GM21786 (cell line): ENCODE results near the gene SFTA2.
"Not testable (repeated sequence)": the region's sequence is repeated elsewhere in the genome, so short reads cannot be mapped to it uniquely, and the experiment has no call there.

Source experiments
- ATAC-seq: cut with Tn5 transposase; IDR thresholded peaks from one replicate; pipeline ENCODE4 v1.9.1; 2021; ENCODE audit not compliant: unreplicated experiment

The SFTA2 gene

DNA sequence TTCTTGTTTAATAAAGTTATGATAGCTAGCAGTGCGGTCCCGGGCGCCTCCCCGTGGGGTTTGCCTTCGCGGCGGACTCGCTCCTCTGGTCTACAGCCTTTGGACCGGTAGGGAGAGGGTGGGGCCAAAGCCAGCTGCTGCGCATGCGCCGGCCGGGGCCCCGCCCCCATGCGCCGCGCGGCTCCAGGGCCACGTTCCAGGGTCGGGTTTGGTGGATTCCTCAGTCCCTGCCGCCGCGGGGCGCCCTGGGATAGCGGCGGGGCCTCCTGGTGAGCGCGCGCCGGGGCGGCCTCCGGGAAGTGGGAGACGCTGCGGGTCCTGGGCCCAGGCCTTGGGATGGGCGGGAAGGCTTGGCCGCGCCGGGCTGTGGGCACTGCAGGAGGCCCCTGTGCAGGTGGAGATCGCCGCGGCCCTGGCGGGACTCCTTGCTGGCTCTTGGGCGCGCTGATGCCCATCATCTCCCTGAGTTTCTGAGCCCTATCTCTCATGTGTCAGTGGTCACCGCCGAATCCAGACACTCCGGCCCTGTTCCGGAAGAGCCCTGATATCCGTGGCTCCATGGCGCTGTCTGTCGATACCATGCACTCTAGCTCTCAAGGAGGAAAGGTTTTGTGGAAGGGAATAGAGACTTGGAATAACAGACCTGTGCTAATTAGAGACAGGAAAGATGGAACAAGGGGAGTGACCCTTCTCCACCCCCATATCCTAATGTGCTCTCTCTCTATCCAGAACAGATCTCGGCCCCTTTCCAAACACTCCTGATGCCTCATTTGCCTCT is 17.7 kb downstream of the SFTA2 start, which contains the start of gene VARS2:
Gene VARS2, plus strand, starts transcription at position 163 of the 778 bp plus-strand sequence. Its CDS starts 599 bp downstream, at position 762.
- ATAC-seq: peak; percentile 90

DNA sequence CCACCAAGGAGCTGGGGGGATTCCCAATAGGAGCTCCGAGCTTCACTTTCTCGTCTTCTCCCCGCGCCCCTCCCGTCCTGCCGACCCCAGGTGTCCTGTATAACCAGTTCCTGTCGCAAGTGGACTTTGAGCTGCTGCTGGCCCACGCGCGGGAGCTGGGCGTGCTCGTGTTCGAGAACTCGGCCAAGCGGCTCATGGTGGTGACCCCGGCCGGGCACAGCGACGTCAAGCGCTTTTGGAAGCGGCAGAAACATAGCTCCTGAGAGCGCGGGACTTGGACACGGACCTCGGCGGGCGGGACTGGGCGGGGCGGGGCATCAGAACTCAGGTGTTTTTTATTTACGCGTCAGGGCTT is 18.3 kb downstream of the SFTA2 start:
- ATAC-seq: no peak

DNA sequence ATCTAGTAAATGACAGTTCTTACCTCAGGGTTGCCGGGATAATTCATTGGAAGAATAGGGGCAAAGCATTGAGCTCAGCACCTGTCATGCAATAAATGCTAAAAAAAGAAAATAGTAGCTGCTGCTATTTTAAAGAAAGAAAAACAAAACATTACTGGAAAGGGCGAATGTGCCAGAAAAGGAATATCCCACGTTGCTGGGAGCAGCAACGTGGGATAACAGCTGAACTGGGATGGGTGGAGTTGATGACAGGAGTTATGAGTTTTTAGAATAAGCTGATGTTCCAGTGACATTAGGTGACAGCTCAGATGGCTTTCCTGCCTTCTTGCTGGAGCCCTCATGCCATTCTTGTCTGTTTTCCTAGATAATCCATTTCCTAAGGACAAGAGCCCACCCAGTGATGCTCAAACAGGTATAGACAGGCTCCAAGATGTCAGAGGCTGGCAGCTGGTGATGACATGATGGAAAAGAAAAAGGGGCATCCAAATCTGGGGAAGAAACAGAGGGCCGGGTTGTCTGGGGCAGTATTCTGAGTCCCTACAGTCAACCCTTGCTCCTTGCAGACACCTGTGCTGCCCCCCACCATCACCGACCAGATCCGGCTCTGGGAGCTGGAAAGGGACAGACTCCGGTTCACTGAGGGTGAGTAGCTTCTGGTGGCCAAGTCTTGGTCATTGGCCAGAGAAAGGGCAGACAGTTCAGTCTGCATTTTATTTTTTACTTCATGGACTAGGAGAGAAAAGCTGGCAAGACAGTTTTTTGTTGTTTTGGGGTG is 19.0 kb downstream of the SFTA2 start:
- no peak for ATAC-seq

DNA sequence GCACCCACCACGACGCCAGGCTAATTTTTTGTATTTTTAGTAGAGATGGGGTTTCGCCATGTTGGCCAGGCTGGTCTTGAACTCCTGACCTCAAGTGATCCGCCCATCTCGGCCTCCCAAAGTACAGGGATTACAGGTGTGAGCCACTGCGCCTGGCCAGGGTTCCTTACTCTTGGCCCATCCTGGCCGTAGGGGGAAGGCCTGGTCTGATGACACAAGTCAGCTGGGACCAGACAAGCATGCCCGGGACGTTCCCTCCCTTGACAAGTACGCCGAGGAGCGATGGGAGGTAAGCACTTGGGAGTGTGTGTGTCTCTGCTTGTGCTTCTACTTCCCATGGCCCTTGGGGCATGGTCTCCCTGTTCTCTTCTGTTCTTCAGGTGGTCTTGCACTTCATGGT is 21.5 kb downstream of the SFTA2 start:
- not testable (repeated sequence) for ATAC-seq

DNA sequence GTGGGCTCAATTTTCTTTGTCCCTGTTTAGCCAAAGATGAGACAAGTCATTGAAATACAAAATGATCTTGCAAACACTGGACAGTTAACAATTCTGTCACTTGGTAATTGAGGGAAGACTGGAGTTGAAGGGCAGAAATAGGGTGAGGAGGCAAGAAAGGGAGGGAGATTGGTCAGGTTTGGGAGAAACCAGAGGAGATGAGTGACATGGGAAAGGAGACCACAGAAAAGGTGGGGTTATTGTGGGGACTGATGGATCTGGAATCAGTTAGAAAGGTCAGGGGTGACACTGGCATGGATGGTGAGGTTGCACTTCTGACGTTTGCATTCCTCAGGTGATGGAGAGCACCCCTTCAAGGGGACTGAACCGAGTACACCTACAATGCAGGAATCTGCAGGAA is 23.3 kb downstream of the SFTA2 start:
- ATAC-seq: no peak

DNA sequence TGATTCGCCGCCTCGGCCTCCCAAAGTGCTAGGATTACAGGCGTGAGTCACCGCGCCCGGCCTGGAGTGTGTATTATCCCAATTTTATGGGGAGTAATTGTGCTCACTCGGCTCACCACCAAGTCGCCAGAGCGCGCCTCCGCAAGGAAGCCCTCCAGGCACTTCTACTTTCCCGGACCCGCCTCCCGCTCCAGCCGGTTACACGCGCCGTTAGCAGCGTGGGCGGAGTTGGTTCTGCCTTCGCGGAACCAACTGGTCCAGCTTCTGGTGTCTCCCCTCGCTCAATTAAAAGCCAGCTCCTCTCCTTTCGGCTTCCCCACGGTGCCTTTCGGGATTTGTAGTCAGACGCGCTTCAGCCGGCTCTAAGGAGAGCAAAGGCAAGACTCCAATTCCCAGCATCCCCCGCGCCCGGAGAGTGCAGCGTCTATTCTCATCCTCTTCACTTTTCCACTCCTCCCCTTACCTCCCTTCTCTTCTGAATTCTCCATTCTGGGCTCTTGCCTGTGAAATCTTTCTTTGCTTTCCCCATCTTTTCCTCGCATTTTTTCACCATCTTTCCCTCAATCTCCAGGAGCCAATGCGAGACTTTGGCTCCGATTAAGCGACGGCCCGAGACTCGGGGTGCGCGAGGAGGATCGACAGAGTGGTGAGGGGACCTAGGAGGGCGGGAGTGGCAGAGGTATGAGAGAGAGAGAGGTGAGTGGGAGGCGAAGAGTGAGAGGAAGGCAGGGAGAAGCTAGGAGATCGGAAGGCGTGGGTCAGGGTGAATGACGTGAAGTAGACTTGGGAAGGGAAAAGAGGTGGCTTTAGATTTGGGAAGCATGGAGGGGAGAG is 24.0 kb downstream of the SFTA2 start, which contains the start of gene GTF2H4:
Gene GTF2H4, plus strand, starts transcription at position 450 of the 834 bp plus-strand sequence.
- peak; percentile 95 for ATAC-seq

DNA sequence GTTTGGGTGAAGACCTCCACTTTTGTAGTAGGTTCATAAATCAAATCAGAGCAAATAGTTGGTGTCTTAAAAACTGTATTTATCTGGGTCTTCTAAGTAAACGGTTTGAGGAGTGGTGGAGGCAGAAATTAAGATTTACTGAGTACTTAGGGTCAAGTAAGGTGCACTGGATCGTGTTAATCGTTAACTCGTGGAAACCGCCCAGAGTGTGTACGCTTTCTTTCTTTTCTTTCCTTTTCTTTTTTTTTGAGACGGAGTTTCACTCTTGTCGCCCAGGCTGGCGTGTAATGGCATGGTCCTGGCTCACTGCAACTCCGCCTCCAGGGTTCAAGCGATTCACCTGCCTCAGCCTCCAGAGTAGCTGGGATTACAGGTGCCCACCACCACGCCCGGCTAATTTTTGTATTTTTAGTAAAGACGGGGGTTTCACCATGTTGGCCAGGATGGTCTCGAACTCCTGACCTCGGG is 24.6 kb downstream of the SFTA2 start:
- not testable (repeated sequence) for ATAC-seq

DNA sequence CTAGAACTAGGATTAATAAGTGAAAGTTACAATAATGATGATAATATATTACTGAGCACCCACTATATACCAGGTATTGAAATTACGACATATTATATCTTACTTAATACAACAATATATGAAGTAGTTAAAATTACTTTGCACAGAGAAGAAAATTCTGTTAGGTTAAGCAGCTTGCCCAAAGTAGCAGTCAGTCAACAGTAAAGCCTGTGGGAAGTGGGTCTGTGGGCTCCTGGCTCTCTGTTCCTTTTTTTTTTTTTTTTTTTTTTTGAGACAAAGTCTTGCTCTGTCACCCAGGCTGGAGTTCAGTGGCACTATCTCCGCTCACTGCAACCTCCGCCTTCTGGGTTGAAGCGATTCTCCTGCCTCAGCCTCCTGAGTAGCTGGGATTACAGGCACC is 28.7 kb downstream of the SFTA2 start:
- ATAC-seq: no peak

DNA sequence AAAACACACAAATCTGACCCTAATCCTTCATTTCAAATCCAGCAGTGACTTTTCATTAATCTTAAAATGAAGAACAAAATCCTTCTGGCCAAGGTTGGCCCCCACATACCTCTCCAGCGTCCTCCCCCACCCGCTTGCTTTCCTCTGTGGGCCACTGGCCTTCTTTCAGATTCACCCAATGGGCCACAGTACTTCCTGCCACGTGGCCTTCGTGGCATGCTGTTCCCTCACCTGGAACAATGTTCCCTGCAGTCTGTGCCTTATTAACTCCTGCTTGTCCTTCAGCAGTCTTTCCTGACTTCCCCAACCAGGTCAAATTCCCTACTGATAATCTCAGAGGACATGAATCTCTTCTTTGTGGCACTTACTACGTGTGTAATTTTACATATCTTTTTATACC is 29.3 kb downstream of the SFTA2 start:
- ATAC-seq: no peak

DNA sequence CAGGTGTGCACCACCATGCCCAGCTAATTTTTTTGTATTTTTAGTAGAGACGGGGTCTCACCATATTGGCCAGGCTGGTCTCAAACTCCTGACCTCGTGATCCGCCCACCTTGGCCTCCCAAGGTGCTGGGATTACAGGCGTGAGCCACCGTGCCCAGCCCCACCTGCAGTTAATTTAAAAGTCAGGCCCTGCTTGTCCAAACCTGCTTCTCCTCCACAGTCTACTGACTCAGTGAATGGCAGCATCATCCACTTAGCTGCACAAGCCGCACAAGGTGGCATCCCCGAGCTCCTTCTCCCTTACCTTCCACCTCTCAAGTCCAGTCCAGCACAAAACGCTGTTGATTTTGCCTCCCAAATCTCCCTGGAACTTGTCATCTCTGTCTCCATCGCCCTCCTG is 29.8 kb downstream of the SFTA2 start:
- ATAC-seq: not testable (repeated sequence)

DNA sequence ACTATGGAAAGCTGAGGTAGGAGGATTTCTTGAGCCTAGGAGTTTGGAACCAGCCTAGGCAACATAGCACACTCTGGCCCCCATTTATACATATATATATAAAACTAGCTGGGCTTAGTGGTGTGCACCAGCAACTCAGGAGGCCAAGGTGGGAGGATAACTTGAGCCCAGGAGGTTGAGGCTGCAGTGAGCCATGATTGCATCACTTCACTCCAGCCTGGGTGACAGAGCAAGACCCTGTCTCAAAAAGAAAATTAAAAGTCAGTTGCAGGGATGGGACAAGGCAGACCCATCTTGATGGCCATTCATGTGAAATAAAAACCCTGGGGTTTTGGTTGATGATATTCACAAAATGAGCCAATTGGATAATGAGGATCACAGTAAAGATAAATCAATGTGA is 30.5 kb downstream of the SFTA2 start:
- ATAC-seq: no peak

DNA sequence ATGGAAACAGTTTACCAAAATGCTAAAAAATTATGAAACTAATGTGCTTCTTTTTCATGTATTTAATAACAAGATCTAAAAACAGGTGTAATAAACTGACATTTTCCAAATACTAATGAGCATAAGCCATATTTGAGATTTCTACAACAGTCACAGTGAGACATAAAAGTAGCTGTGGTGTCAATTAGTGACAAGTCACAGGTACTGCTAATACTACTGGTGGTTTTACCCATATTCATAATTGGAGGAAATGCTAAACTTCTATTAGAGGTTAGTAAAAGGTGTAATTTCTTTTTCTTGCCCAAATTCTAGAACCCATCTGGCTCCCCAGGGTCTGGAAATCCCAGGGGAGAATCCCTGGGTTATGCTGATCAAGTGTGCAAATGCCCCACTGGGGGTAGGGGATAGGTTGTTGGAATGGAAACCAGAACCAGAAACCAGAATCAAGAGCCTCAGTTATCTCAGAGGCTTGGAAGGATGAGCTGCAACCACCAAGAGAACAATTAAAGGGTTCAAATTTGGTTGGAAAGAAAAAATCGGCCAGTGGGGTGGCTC is 31.0 kb downstream of the SFTA2 start:
- no peak for ATAC-seq

DNA sequence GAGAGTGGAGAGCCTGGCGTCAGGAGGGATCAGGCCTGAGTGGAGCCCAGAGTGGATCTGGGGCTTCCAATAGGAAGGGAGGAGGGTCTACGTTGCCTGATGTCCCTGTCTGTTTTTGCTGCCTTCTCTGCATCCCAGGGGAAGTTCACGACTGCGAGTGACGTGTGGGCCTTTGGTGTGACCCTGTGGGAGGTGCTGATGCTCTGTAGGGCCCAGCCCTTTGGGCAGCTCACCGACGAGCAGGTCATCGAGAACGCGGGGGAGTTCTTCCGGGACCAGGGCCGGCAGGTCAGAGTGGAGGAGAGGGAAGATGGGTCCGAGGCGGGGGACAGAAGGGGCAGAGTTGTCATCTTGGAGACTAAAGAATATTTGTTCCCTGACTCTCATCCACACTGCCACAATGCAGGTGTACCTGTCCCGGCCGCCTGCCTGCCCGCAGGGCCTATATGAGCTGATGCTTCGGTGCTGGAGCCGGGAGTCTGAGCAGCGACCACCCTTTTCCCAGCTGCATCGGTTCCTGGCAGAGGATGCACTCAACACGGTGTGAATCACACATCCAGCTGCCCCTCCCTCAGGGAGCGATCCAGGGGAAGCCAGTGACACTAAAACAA is 33.1 kb downstream of the SFTA2 start:
- no peak for ATAC-seq

DNA sequence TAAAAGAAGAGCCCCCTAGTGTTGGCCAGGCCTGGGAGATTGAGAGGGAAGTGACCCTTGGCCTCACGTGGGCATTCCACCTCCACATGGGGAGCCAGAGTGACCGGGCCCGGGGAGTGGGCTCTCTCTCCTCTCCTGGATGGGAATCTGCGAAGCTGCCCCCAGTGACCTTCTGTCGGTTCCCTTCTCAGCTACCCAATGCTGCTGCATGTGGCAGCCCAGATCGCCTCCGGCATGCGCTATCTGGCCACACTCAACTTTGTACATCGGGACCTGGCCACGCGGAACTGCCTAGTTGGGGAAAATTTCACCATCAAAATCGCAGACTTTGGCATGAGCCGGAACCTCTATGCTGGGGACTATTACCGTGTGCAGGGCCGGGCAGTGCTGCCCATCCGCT is 34.1 kb downstream of the SFTA2 start:
- ATAC-seq: no peak

DNA sequence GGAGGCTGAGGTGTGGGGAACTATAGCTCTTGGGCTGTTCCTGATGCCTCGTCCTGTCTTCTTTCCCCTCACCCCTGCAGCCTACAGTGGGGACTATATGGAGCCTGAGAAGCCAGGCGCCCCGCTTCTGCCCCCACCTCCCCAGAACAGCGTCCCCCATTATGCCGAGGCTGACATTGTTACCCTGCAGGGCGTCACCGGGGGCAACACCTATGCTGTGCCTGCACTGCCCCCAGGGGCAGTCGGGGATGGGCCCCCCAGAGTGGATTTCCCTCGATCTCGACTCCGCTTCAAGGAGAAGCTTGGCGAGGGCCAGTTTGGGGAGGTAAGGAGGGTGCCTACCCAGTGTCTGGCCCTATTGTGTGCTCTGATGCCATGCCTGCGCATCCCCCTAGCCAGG is 35.4 kb downstream of the SFTA2 start:
- ATAC-seq: no peak

DNA sequence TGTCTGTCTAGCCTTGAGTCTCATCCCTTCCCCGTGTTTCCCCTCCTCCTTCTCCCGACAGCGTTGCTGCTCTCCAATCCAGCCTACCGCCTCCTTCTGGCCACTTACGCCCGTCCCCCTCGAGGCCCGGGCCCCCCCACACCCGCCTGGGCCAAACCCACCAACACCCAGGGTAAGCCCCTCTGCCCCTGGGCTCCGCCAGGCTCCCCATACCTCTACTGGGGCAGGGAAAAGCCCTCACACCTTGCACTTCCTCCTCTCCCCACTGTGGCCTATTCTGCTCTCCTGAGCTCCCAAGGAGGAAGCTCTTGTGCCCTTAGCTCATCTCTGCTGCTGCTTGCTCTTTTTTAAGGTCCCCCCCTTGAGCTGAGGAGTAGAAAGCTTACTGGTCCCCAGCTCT is 36.6 kb downstream of the SFTA2 start:
- no peak for ATAC-seq

DNA sequence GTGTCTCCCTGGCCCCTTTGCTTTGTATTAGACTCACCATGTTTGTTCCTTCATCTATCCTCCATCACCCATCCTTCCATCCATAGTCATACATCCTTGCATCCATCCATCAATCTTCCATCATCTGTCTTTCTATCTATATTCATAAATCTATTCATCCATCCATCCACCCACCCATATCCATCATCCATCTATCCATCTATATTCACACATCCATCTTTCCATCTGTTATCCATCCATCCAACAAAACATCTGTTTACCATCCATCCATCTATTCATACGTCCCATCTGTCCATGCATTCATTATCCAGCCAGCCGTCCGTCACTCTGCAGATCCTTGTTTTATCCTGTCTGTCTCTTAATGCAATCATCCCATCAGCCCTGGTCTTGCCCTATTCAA is 37.0 kb downstream of the SFTA2 start:
- ATAC-seq: no peak

DNA sequence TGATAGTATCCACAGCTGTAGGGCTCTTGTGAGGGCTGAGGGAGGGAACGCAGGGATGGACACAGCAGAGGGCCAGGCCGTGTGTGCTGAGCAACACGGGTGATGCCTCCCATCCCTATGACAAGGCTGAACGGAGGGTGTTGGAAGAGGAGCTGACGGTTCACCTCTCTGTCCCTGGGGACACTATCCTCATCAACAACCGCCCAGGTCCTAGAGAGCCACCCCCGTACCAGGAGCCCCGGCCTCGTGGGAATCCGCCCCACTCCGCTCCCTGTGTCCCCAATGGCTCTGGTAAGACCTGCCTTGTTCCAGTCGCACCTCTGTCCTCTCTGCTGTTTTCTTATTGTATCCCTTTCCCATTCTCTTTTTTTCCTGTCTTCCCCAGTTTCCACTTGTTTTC is 37.6 kb downstream of the SFTA2 start:
- no peak for ATAC-seq

DNA sequence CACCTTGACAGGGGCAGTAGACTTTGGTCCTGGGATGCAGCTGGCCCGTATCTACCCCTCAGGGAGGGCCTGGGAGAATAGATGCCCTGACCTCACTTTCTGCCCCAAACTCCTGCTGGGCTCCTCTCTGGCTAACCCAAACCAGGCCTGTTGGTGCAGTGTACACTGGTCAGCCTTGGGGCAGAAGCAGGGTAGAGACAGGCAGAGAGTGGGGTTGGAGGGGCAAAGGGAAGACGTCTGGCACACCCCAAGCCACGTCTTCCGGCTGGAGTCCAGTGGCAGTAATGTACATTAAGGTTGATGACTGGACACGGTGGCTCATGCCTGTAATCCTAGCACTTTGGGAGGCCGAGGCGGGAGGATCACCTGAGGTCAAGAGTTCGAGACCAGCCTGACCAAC is 38.3 kb downstream of the SFTA2 start:
- ATAC-seq: no peak

DNA sequence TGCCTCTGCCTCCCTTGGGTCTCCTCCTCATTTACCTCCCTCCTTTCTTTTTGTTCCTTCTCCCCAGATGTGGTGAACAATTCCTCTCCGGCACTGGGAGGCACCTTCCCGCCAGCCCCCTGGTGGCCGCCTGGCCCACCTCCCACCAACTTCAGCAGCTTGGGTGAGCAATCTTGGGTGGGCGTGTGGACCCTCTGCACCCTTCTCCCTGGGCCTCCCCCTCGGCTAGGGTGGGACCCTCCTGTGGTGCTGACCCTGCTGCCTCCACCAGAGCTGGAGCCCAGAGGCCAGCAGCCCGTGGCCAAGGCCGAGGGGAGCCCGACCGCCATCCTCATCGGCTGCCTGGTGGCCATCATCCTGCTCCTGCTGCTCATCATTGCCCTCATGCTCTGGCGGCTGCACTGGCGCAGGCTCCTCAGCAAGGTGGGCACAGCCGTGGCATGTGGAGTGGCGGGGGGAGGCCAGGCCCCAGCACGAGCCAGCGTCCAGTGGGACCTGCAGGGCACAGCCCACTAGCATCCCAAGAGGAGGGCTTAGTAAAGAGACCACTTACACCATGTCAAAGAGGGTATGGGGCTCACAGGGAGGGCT is 38.9 kb downstream of the SFTA2 start:
- no peak for ATAC-seq
